ENCODE data around the gene ANK3.
"Not testable (repeated sequence)": the region's sequence is repeated elsewhere in the genome, so short reads cannot be mapped to it uniquely, and the experiment has no call there.

Gene ANK3

DNA sequence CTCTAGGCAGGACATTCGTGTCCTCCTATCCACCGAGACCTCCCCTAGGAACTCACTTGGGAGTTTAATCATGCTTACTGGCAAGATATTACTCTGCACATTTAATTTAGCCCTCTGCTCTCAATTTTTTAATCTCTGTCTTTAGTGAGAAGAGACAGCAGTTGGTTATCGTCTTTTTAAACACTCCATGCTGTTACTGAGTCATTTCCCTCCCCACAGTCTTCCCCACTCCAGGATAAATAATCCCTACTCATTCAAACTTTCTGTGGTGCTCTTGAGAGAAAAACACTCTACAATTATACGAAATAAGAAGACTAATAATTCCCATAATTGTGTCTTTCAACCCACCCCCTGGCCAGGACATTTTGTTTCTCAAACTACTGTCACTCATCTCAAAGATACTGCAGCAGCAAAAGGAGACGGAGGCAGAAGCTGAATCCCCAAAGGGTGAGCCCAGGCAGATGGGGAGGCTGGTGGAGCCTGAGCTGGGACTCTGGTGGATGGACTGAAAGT lies 84.2 kb downstream of the ANK3 start:
- no peak for DNase-seq (ENCODE audit: low spot score)

DNA sequence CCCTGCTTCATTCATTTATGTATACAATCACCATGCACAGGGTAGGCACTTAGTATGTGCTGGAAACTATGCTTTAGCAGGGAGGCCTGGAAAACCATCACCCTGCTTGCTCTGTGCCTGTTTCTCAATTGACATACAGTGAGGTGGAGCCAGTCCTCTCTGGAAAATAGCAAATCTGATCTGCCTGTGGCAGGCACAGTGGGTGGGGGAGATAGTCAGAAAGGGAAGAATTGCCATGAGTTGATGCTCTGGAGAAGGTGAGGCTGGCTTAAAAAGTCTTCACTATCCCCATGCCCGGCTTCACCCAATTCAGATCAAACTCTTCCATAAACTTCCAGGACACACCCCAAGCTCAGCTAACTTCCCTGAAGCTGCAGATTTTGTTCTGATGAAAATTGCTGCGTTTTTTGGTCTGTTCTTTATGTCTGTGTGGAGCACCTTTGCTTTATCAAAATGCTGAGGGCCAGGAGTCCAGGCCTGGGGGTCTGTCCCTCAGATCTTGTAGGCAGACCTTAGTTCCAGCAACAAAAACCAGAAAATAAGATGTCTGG lies 84.8 kb downstream of the ANK3 start:
- no peak for DNase-seq (ENCODE audit: low spot score)

GRCh38 chr10:60303778-60304177 lies 85.9 kb downstream of the ANK3 start:
- no peak for DNase-seq (ENCODE audit: low spot score)

DNA sequence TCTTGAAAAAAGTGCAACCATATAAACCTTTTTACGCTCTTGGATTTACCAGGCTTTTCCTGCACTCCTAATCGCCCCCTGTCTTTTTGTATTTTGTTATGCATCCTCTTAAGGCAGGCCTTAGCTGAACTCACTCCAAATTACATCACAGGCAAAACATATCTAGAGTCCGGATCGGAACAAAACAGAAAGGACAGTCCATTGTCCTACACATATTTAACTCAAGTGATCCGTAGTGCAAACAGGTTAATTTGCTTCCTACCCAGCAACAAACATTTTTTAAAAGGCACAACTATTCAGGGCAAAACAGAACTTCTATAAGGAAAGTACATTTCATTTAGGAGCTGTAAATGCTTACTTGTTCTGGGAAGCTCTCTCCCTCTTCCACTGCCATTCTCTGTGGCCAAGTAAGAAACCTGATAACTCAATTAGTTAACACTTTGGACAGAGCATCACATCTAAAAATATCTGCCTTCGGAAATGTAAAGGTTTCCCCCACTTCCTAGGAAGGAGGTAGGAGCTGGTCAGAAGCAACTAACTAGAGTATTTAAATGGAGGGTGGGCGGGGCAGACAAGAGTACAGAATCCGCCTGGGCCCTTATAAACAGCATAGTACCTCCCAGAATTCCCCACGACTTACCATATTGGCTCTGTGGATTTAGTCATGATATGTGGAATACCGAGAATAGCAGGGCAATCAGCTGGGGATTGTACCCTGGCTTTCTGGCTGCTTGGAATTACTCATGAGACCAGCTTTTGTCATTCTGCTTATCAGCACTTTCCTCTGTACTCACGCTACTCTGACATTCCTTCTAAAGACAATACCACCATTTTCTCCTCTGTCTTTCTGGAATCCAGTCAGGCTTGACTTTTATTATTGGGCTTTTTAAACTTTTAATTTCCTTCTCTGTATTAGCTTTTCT lies 89.5 kb downstream of the ANK3 start:
- no peak for DNase-seq (ENCODE audit: low spot score)

GRCh38 chr10:60299390-60299778 lies 90.3 kb downstream of the ANK3 start:
- DNase-seq (ENCODE audit: low spot score): no peak

- no peak for DNase-seq (ENCODE audit: low spot score)
Observed at GRCh38 chr10:60298408-60299389, 91.0 kb downstream of the ANK3 start.

GRCh38 chr10:60296073-60296472 lies 93.6 kb downstream of the ANK3 start:
- DNase-seq (ENCODE audit: low spot score): no peak

- no peak for DNase-seq (ENCODE audit: low spot score)
Observed at GRCh38 chr10:60295028-60295937, 94.4 kb downstream of the ANK3 start.

DNA sequence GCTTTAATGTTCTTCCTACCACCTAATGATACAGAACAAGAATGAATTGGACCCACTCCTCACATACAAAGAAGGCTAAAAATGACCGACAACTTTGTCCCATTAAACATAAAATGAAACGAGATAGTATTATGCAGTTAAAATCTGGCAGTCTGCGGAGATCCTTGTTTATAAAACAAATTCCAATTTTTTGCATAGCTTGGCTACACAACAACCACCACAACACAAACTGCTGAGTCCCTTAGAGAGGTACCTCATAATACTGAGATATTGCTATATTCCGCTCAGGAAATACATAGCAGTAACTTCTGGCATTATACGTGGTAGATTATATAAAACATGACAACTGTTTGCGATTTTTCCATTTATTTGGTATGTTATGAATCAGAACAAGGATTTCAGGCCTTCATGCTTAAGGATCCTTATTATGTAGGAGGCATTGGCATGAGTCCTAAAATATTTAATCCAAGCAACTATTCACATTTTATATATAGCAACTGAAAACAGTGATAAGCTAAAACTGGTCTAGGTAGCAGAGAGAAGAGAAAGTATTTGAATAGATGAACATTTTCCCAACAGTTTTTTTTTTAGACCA lies 96.0 kb downstream of the ANK3 start:
- DNase-seq (ENCODE audit: low spot score): no peak

GRCh38 chr10:60292998-60293397 lies 96.7 kb downstream of the ANK3 start:
- DNase-seq (ENCODE audit: low spot score): no peak

DNA sequence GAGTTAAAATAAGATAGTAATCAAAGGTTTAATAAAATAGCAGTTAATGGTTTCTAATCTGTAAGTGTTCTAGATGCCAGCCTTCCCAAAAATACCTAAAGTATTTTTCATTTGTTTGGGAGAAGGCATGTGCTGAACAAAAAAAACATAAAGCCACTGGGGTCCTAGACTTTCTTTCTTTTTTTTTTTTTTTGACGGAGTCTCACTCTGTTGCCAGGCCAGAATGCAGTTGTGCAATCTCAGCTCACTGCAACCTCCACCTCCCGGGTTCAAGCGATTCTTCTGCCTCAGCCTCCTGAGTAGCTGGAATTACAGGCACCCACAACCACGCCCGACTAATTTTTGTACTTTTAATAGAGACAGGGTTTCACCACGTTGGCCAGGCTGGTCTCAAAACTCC lies 97.1 kb downstream of the ANK3 start:
- not testable (repeated sequence) for DNase-seq (ENCODE audit: low spot score)

DNA sequence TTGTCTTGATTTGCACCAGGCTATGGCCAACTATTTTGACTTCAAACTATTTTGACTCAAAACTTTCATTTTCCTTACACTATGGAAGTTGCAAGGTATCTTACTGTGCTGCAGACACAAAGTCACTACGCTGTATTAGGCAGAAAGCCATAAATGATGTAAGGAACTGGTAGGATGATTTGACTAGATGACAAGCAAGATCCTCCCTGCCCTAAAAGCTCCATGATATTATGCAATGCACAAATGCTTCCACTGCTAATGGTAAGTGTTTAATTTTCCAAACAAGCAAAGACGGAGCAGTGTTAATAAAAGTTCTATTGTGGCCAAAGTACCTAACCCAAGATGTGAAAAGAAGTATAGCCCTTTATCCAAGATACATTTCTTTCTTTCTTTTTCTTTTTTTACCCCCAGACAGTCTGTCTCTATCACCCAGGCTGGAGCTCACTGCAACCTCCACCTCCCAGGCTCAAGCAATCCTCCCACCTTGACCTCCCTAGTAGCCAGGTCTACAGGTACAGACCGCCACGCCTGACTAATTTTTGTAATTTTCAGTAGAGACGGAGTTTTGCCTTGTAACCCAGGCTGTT lies 98.2 kb downstream of the ANK3 start:
- DNase-seq (ENCODE audit: low spot score): no peak

GRCh38 chr10:60290558-60290957 lies 99.1 kb downstream of the ANK3 start:
- no peak for DNase-seq (ENCODE audit: low spot score)

- DNase-seq (ENCODE audit: low spot score): no peak
Observed at GRCh38 chr10:60289800-60290199, 99.9 kb downstream of the ANK3 start.

DNA sequence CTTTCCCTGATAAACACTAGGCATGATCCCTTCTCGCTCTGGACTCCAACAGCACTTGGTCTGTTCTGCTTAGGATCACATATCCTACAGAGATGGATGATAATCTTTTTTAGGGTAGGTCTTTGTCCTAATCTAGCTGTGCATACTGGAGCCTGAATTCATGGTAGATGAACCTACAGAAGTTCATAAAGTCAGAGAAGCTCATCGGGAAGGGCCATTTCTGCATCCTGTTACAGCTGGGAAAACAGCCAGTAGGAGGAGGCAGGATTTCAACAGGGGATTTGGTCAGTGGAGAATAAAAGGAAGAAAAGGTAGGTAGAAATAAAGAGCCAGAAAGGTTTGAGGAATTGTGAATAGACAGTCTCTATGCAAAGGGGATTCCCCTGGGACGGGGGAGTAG lies 101.4 kb downstream of the ANK3 start:
- no peak for DNase-seq (ENCODE audit: low spot score)

GRCh38 chr10:60286559-60286958 lies 103.1 kb downstream of the ANK3 start:
- DNase-seq (ENCODE audit: low spot score): no peak

GRCh38 chr10:60283397-60283796 lies 106.3 kb downstream of the ANK3 start:
- DNase-seq (ENCODE audit: low spot score): no peak

DNA sequence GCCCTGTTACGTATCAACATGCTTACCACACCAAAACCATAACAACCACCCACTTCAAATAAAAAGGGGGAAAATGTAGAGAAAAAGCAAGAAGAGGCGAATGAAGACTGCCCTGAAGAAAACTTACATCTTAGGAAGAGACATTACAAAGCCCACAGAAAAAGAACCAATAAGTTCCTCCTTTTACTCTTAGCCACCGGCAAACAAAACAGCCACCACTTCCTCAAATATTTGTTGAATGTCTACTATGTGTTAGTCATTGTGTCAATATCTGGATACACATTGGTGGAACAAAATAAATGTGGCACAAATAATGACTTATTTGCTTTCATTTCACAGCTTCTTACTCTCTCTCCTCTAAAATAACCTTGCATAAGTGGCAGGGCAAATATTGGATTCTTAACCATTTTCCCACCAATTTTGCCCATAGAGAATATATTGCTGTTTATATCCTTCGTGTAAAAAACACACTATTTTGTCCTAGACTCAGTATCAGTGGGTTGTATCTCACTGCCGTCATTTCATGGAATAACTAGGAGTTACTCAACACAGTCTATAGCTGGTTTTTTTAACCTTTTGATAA lies 106.8 kb downstream of the ANK3 start:
- DNase-seq (ENCODE audit: low spot score): no peak

DNA sequence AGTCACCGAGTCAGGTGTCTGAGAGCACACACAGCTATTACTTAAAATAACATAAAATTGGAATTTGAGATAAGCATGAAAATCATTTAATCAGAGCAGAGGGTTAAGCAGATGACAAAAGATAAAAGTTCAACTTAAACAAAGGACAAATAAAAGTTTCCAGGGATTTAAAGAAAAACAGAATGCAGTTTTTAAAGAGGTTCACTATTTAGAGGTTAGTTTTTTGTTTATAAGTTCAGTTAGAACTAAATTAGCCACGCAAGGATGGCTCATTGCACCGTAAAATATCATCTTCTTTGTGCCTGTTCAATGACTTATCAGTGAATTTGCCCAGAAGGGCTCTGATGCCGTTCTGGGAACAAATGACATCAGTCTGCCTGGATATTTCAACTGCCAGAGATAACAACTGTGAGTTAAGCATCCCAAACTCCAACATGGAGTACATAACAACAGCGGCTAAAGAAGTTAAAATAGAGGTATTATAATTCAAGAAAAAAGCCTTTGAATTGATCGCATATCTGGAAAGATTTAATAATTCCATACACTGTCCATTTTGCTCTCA lies 107.8 kb downstream of the ANK3 start:
- DNase-seq (ENCODE audit: low spot score): no peak

DNA sequence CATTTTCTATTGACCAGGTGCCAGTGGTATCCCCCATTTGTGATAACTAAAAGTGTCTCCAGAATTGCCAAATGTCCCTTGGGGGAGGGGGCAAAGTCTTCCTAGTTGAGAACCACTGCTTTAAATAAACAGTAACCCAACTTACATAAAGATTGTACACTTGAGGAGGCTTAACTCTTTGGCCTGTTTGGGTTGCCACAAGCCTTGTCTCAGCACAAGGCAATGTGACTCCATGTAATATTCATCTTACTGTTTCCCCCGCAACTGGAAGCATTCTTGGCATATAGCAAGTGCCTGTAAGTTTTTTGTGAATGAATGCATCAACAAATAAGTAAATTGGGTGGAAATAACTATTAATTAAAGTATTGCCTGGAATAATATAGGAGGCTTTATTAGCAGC lies 108.3 kb downstream of the ANK3 start:
- DNase-seq (ENCODE audit: low spot score): no peak

All from left forelimb (tissue), 1 donor.